ENCODE results near the gene PTDSS2. TPM values are rescaled to one million over a fixed set of nuclear protein-coding genes. Genes with fewer than 3 reads are reported as not detected.
"Not testable (repeated sequence)": the region's sequence is repeated elsewhere in the genome, so short reads cannot be mapped to it uniquely, and the experiment has no call there.

The PTDSS2 gene
- total RNA-seq, 2 donors from 2014 or later = 20.6 to 27.6 TPM

- no peak overlapping the region for H3K4me3 ChIP-seq
- no peaks in the 10 kb centered on the region for H3K36me3 ChIP-seq
- H3K9me3 ChIP-seq = no peaks in the 10 kb centered on the region
- no peak overlapping the region for H3K9ac ChIP-seq (ENCODE audit: low read depth in 2 of 2, low read length in 2 of 2)
- H3K27me3 ChIP-seq = no peaks in the 10 kb centered on the region
- no peak overlapping the region for H3K27ac ChIP-seq
- no peaks in the 10 kb centered on the region for H3K4me1 ChIP-seq
- no peak for DNase-seq
- intact Hi-C loops (cut with DNase I) = no loop called here
- no peak for TF ChIP-seq CTCF (IDR thresholded peaks at IDR 0.05)
Measured at GRCh38 chr11:432501-433100, 17.5 kb upstream of the PTDSS2 start.

GRCh38 chr11:433111-433510 lies 17.0 kb upstream of the PTDSS2 start:
- Histone ChIP-seq H3K36me3 (no peaks in the 10 kb centered on the region), H3K9me3 (no peaks in the 10 kb centered on the region), H3K9ac (ENCODE audit: low read depth in 2 of 2, low read length in 2 of 2) (no peak overlapping the region), H3K4me3 (no peak overlapping the region), H3K27me3 (no peaks in the 10 kb centered on the region), H3K4me1 (no peaks in the 10 kb centered on the region), H3K27ac (no peak overlapping the region)
- intact Hi-C loops (cut with DNase I) = no loop called here
- TF ChIP-seq CTCF (IDR thresholded peaks at IDR 0.05) = no peak
- no peak for DNase-seq

- Histone ChIP-seq H3K4me3 (no peak overlapping the region), H3K27ac (no peak overlapping the region), H3K9ac (ENCODE audit: low read depth in 2 of 2, low read length in 2 of 2) (no peak overlapping the region), H3K27me3 (no peaks in the 10 kb centered on the region), H3K4me1 (no peaks in the 10 kb centered on the region), H3K9me3 (no peaks in the 10 kb centered on the region), H3K36me3 (no peaks in the 10 kb centered on the region)
- no peak for TF ChIP-seq CTCF (IDR thresholded peaks at IDR 0.05)
- intact Hi-C loops (cut with DNase I) = no loop called here
- no peak for DNase-seq
Measured at GRCh38 chr11:433641-434040, 16.4 kb upstream of the PTDSS2 start.

- intact Hi-C loops (cut with DNase I) = no loop called here
- Histone ChIP-seq H3K27ac (no peak overlapping the region), H3K9ac (ENCODE audit: low read depth in 2 of 2, low read length in 2 of 2) (no peak overlapping the region), H3K9me3 (no peaks in the 10 kb centered on the region), H3K4me3 (no peak overlapping the region), H3K27me3 (no peaks in the 10 kb centered on the region), H3K4me1 (no peaks in the 10 kb centered on the region), H3K36me3 (no peaks in the 10 kb centered on the region)
- TF ChIP-seq CTCF (IDR thresholded peaks at IDR 0.05) = no peak
- no peak for DNase-seq
Measured at GRCh38 chr11:434496-434895, 15.6 kb upstream of the PTDSS2 start.

GRCh38 chr11:434999-435740 lies 14.9 kb upstream of the PTDSS2 start:
- H3K9ac ChIP-seq (ENCODE audit: low read depth in 2 of 2, low read length in 2 of 2); intact Hi-C loops (cut with DNase I); H3K27me3 ChIP-seq; H3K4me3 ChIP-seq; H3K36me3 ChIP-seq; H3K27ac ChIP-seq; H3K4me1 ChIP-seq; DNase-seq; H3K9me3 ChIP-seq: not testable (repeated sequence)

- intact Hi-C loops (cut with DNase I) = no loop called here
- Histone ChIP-seq H3K9me3 (no peaks in the 10 kb centered on the region), H3K36me3 (no peaks in the 10 kb centered on the region), H3K4me1 (no peaks in the 10 kb centered on the region), H3K9ac (ENCODE audit: low read depth in 2 of 2, low read length in 2 of 2) (no peak overlapping the region), H3K4me3 (no peak overlapping the region), H3K27me3 (no peaks in the 10 kb centered on the region), H3K27ac (no peak overlapping the region)
- DNase-seq = no peak
- TF ChIP-seq CTCF (IDR thresholded peaks at IDR 0.05) = no peak
Measured at GRCh38 chr11:437228-437870, 12.7 kb upstream of the PTDSS2 start.

Data from colonic mucosa (tissue), 4 donors.